HG03108 (cell line): ENCODE measurements around the gene TAGLN2.

Source experiments
- ATAC-seq: cut with Tn5 transposase; IDR thresholded peaks from one replicate; pipeline ENCODE4 v1.9.1; 2021; ENCODE audit warnings: moderate library complexity; ENCODE audit not compliant: unreplicated experiment

TAGLN2 gene

GRCh38 chr1:159879977-159880376 lies 45.3 kb downstream of the TAGLN2 start:
- no peak for ATAC-seq

- ATAC-seq = no peak
These were observed 46.2 kb downstream of the TAGLN2 start for GRCh38 chr1:159879136-159879535.

- ATAC-seq = no peak
These were observed 47.4 kb downstream of the TAGLN2 start for GRCh38 chr1:159877695-159878444.

- no peak for ATAC-seq
These were observed 51.7 kb downstream of the TAGLN2 start for GRCh38 chr1:159873530-159874143.

GRCh38 chr1:159872891-159873290 lies 52.4 kb downstream of the TAGLN2 start:
- no peak for ATAC-seq

GRCh38 chr1:159870704-159871103 lies 54.6 kb downstream of the TAGLN2 start:
- ATAC-seq = no peak

- ATAC-seq = no peak
These were observed 55.7 kb downstream of the TAGLN2 start for GRCh38 chr1:159869607-159870006.

GRCh38 chr1:159869173-159869572 lies 56.1 kb downstream of the TAGLN2 start:
- no peak for ATAC-seq

GRCh38 chr1:159868766-159869165 lies 56.5 kb downstream of the TAGLN2 start:
- ATAC-seq = no peak
